Umbilical cord (tissue), 2 donors: ENCODE data around the gene USPL1. TPM values are rescaled to one million over a fixed set of nuclear protein-coding genes. Genes with fewer than 3 reads are reported as not detected.

Experiments used
- DNase-seq: peaks from one replicate; pipeline ENCODE4 v3.0.0-alpha.2; 2015; ENCODE audit warnings: low spot score
- total RNA-seq: library from RNA; depleted of rRNA; stranded (reverse); fragments of >200 nt; gene quantifications from one replicate; pipeline ENCODE4 v1.2.3, GENCODE V29; 2014; ENCODE audit warnings: low replicate concordance; ENCODE audit not compliant: insufficient read depth

Gene USPL1
- total RNA-seq, 1 donor from 2014 or later: 27.2 TPM

DNA sequence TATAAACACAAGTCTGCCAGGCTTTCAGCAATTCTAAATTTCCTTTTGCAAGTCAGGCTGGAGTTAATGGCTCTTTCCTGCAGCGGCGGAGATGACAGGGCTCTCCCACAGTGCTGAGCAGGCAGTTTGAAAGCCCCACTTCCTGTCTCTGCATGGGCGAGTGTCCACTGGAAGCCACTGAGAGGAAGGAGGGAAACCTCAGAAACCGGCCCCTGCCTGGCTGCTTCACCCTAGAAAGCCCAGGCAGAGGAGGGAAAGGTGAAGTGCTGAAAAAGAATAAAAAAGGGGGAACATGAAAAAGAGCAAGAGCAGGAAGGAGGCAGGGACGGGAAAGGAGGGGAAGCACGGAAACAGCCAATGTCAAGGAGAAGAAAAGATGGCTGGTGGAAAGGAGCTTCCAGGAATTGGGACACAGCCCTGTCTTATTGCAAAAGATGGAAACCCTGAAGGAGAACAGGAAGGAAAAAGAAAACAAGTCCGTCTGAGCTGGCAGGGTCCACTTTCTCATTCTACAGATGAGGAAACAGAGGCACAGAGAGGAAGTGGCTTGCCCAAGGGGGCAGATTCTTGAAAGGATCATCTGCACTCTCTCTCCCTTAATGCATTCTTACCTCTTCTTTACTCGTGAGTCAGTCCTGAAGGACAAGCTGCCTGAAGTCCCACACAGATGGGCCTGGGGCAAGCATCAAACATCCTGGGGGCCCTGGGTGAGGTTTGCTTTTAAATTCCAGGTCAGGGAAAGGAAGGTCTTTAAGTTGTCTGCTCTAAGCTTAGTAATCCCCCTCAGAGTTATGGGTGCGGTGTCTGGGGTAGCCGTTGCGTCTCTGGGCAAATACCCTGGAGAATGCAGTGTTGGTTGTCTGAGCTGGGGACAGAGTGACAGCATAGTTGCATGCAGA lies 78.8 kb downstream of the USPL1 start:
- peak; percentile 82 for DNase-seq

- no peak for DNase-seq
Observed at GRCh38 chr13:30697177-30697953, 79.6 kb downstream of the USPL1 start.

- DNase-seq: no peak
Observed at GRCh38 chr13:30697996-30698401, 80.3 kb downstream of the USPL1 start.

DNA sequence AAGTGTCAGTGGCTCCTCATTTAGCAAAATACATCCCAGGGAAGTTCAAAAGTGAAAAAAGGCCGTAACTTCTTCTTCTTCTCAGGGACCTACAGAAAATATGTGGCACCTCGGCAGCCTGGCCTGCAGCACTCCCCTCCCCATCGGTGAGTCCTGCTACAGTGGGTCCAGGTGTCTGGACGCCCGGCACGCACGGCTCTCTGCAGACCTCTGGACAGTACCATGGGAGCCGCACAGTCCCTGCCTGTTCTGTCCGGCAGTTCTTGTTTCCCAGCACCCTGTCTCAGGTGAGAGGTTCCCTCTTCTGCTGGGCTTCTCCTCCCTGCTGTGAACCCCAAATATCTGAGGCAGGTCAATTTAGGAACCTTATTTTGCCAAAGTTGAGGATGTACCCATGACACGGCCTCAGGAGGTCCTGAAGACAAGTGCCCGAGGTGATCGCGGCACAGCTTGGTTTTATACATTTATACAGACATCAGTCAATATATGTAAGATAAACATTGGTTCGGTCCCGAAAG lies 80.8 kb downstream of the USPL1 start:
- no peak for DNase-seq

GRCh38 chr13:30700364-30700763 lies 82.6 kb downstream of the USPL1 start:
- DNase-seq: no peak

GRCh38 chr13:30702006-30702405 lies 84.3 kb downstream of the USPL1 start:
- no peak for DNase-seq

- no peak for DNase-seq
Observed at GRCh38 chr13:30704596-30704995, 86.9 kb downstream of the USPL1 start.

GRCh38 chr13:30705680-30706079 lies 88.0 kb downstream of the USPL1 start:
- DNase-seq: no peak

GRCh38 chr13:30708541-30708940 lies 90.8 kb downstream of the USPL1 start:
- no peak for DNase-seq

Other genes starting within 250 kb of the USPL1 start
- gene UBE2L5, start 195.4 kb upstream of the USPL1 start, total RNA-seq: not detected
- gene HMGB1, start 152.0 kb upstream of the USPL1 start, total RNA-seq: 118 TPM
- 10.1 TPM for gene ALOX5AP, start 117.6 kb downstream of the USPL1 start, total RNA-seq